CD14-positive monocyte (primary cell): ENCODE results near the gene TPCN1. TPM values are rescaled to one million over a fixed set of nuclear protein-coding genes. Genes with fewer than 3 reads are reported as not detected.

ENCODE experiments used
- DNase-seq, 3 donors: peaks; one replicate each; pipeline ENCODE4 v3.0.0-alpha.2; 2011 to 2022
- H2AFZ ChIP-seq: 2 replicates; pipeline ENCODE4 v1.6.0; 2012; ENCODE audit warnings: mild to moderate bottlenecking, low read depth, low read length, inconsistent platforms; ENCODE audit not compliant: insufficient read depth, poor library complexity, severe bottlenecking
- H3K27ac ChIP-seq, 2 donors: 1 replicate in 1 of 2; 2 replicates in 1 of 2; pipeline ENCODE4 v1.5.1; 2012 to 2013; ENCODE audit warnings: low read length in 2 of 2, control low read depth in 1 of 2, inconsistent platforms in 1 of 2, low read depth in 1 of 2, mild to moderate bottlenecking in 1 of 2
- H3K27me3 ChIP-seq, 2 donors: one replicate each; pipeline versions ENCODE4 v1.6.0 to v1.6.1; 2011 to 2013; ENCODE audit warnings: low read length in 2 of 2; ENCODE audit not compliant: control insufficient read depth in 2 of 2, insufficient read depth in 2 of 2
- H3K36me3 ChIP-seq, 2 donors: replicated peaks in 1 of 2; 1 replicate in 1 of 2; 2 replicates in 1 of 2; pipeline versions ENCODE4 v1.5.1 to v1.6.1; 2012 to 2013; ENCODE audit warnings: low read length in 2 of 2, control low read depth in 1 of 2, inconsistent platforms in 1 of 2, mild to moderate bottlenecking in 1 of 2; ENCODE audit not compliant: insufficient read depth in 2 of 2, control insufficient read depth in 1 of 2
- H3K4me1 ChIP-seq, 2 donors: 1 replicate in 1 of 2; 2 replicates in 1 of 2; pipeline versions ENCODE4 v1.5.1 to v1.6.1; 2012 to 2013; ENCODE audit warnings: low read length in 2 of 2, control low read depth in 1 of 2, inconsistent platforms in 1 of 2, mild to moderate bottlenecking in 1 of 2, moderate library complexity in 1 of 2; ENCODE audit not compliant: insufficient read depth in 2 of 2, control insufficient read depth in 1 of 2
- H3K4me2 ChIP-seq: replicated peaks from 2 replicates; pipeline ENCODE3; 2012; ENCODE audit warnings: low read length, moderate library complexity, mild to moderate bottlenecking; ENCODE audit not compliant: poor library complexity, severe bottlenecking; ENCODE audit errors: extremely low read depth
- H3K4me3 ChIP-seq, 3 experiments: fragments of 200-600 bp in 1 of 3; sonication (generic) in 1 of 3; replicated peaks in 1 of 3; 1 replicate in 2 of 3; 2 replicates in 1 of 3; pipeline ENCODE4 v1.5.1; 2011 to 2013; ENCODE audit warnings: low read length in 3 of 3, mild to moderate bottlenecking in 3 of 3, control low read depth in 2 of 3, low read depth in 2 of 3, inconsistent platforms in 1 of 3, moderate library complexity in 1 of 3
- H3K79me2 ChIP-seq: 2 replicates; pipeline ENCODE4 v1.6.0; 2012; ENCODE audit warnings: mild to moderate bottlenecking, control low read depth, inconsistent platforms, low read length, moderate library complexity; ENCODE audit not compliant: insufficient read depth
- H3K9ac ChIP-seq: 2 replicates; pipeline ENCODE4 v1.6.0; 2017; ENCODE audit warnings: low read length, mild to moderate bottlenecking; ENCODE audit not compliant: insufficient read depth, poor library complexity, severe bottlenecking
- H3K9me3 ChIP-seq, 2 donors: replicated peaks in 1 of 2; 1 replicate in 1 of 2; 2 replicates in 1 of 2; pipeline versions ENCODE4 v1.5.1 to v1.6.1; 2012 to 2013; ENCODE audit warnings: low read length in 2 of 2, control low read depth in 1 of 2; ENCODE audit not compliant: control insufficient read depth in 1 of 2, insufficient read depth in 1 of 2
- H4K20me1 ChIP-seq: 2 replicates; pipeline ENCODE4 v1.6.0; 2012; ENCODE audit warnings: mild to moderate bottlenecking, low read length, control low read depth, moderate library complexity; ENCODE audit not compliant: insufficient read depth
- H3K27ac Mint-ChIP-seq, 7 donors: one replicate each; pipeline ENCODE4 v1.8.0; 2020; ENCODE audit warnings: mild to moderate bottlenecking in 7 of 7, mixed read lengths in 7 of 7, moderate library complexity in 6 of 7, inconsistent platforms in 2 of 7
- H3K27me3 Mint-ChIP-seq, 3 donors: one replicate each; pipeline ENCODE4 v1.8.0; 2021 to 2022; ENCODE audit warnings: low read depth in 3 of 3, mild to moderate bottlenecking in 3 of 3, mixed read lengths in 3 of 3, moderate library complexity in 3 of 3, inconsistent platforms in 1 of 3
- H3K36me3 Mint-ChIP-seq, 2 donors: one replicate each; pipeline ENCODE4 v1.8.0; 2020; ENCODE audit warnings: mixed read lengths in 2 of 2, inconsistent platforms in 1 of 2, mild to moderate bottlenecking in 1 of 2
- H3K4me1 Mint-ChIP-seq: one replicate; pipeline ENCODE4 v1.8.0; 2020; ENCODE audit warnings: mild to moderate bottlenecking, mixed read lengths
- H3K4me3 Mint-ChIP-seq, 2 donors: one replicate each; pipeline ENCODE4 v1.8.0; 2020; ENCODE audit warnings: mild to moderate bottlenecking in 2 of 2, mixed read lengths in 2 of 2, moderate library complexity in 1 of 2
- H3K9me3 Mint-ChIP-seq, 7 donors: one replicate each; pipeline ENCODE4 v1.8.0; 2020 to 2022; ENCODE audit warnings: mixed read lengths in 7 of 7, mild to moderate bottlenecking in 6 of 7, moderate library complexity in 6 of 7, inconsistent platforms in 2 of 7
- CTCF ChIP-seq: fragments of 200-600 bp; IDR thresholded peaks from one replicate; pipeline ENCODE4 v1.8.0; 2022; ENCODE audit warnings: antibody characterized with exemption, mild to moderate bottlenecking
- WGBS: methylation state at CpG from one replicate; pipeline ENCODE4 v1.1.5; 2013; ENCODE audit warnings: missing lambda C conversion rate; ENCODE audit not compliant: insufficient coverage; 5-methylcytosine and 5-hydroxymethylcytosine counted together
- intact Hi-C, 2 donors: fragments of 100-400 bp; cut with micrococcal nuclease; formaldehyde crosslinking; loops; one replicate each; pipeline versions ENCODE4 v1.15.0 to v1.15.1; 2023
- polyA plus RNA-seq, 3 donors: library from polyadenylated mRNA; depleted of rRNA in 1 of 3; unstranded in 2 of 3; stranded (reverse) in 1 of 3; fragments of 300-500 nt in 2 of 3; fragments of >200 nt in 1 of 3; fragmentation: Illumina TruSeq in 2 of 3; gene quantifications; 1 replicate in 2 of 3; 2 replicates in 1 of 3; pipeline ENCODE4 v1.2.3, GENCODE V29; 2012 to 2021

TPCN1 gene
- polyA plus RNA-seq, 3 donors, result 20.4 to 110 (median 34.9) TPM

DNA sequence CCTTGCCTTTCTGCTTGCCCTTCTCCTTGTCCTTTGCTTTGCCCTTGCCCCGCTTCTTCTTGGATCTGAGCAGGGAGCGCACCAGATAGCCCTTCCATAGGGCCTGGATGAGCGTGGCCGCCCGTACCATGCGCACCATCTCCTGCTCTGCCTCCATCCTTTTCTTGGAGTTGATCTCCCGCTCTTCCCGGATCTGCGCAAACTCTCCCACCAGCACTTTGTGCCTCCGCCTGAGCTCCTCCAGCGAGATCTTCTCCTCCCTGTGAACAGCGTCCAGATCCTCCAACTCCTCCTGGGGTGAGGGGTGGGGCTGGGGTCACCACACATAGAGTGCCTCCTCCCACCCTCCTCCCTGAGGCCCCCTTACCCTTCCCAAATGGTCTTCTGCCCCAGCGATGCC, 25.7 kb upstream of the TPCN1 start:
- no peak overlapping the region for H3K27ac ChIP-seq
- H3K4me3 Mint-ChIP-seq, result no peak overlapping the region
- H3K27me3 Mint-ChIP-seq, result peaks cover 0 to 1% (median 0%) of the 10 kb centered on the region in 3 donors
- H3K27me3 ChIP-seq, result no peaks in the 10 kb centered on the region
- no peak overlapping the region for H3K4me3 ChIP-seq
- DNase-seq, result no peak
- no peak overlapping the region for H3K4me2 ChIP-seq
- peaks cover 29% of the 10 kb centered on the region for H3K4me1 Mint-ChIP-seq
- no peaks in the 10 kb centered on the region for H3K79me2 ChIP-seq
- intact Hi-C loops, result loop anchor here (5.0 to 10.0 kb wide), 3 partner anchors 42 to 79 kb away; no protein-coding TSS in a partner anchor
- peaks cover 19 to 32% of the 10 kb centered on the region in 2 donors for H3K36me3 Mint-ChIP-seq
- WGBS, result 98% methylated on average over 6 of the region's 13 CpGs
- H3K4me1 ChIP-seq, result peaks cover 22 to 23% of the 10 kb centered on the region in 2 donors
- peaks cover 17 to 25% of the 10 kb centered on the region in 2 donors for H3K36me3 ChIP-seq
- TF ChIP-seq CTCF, result no peak
- H3K9me3 Mint-ChIP-seq, result peaks cover 0 to under 1% (median 0%) of the 10 kb centered on the region in 7 donors
- H3K9ac ChIP-seq, result no peak overlapping the region
- H3K27ac Mint-ChIP-seq, result peak overlapping the region in 1 of 7 donors; percentile 52
- no peaks in the 10 kb centered on the region for H4K20me1 ChIP-seq
- no peak overlapping the region for H2AFZ ChIP-seq
- H3K9me3 ChIP-seq, result no peaks in the 10 kb centered on the region

- no peak overlapping the region for H3K27ac ChIP-seq
- peaks cover 0 to 1% (median 0%) of the 10 kb centered on the region in 3 donors for H3K27me3 Mint-ChIP-seq
- H3K27me3 ChIP-seq, result no peaks in the 10 kb centered on the region
- no peak for TF ChIP-seq CTCF
- H4K20me1 ChIP-seq, result no peaks in the 10 kb centered on the region
- no peak overlapping the region for H3K4me3 Mint-ChIP-seq
- no peak overlapping the region for H2AFZ ChIP-seq
- no peak overlapping the region for H3K4me2 ChIP-seq
- H3K4me1 ChIP-seq, result peaks cover 31 to 33% of the 10 kb centered on the region in 2 donors
- peaks cover 39% of the 10 kb centered on the region for H3K4me1 Mint-ChIP-seq
- peaks cover 8 to 15% of the 10 kb centered on the region in 2 donors for H3K36me3 ChIP-seq
- H3K9me3 ChIP-seq, result no peaks in the 10 kb centered on the region
- DNase-seq, result no peak
- peaks cover 0 to 4% (median 0%) of the 10 kb centered on the region in 7 donors for H3K9me3 Mint-ChIP-seq
- H3K4me3 ChIP-seq, result no peak overlapping the region
- intact Hi-C loops, result loop anchor here (5.0 to 10.0 kb wide), 3 partner anchors 41 to 78 kb away; no protein-coding TSS in a partner anchor
- no peaks in the 10 kb centered on the region for H3K79me2 ChIP-seq
- WGBS, result 83% methylated on average over 6 of the region's 7 CpGs
- H3K27ac Mint-ChIP-seq, result peak overlapping the region in 1 of 7 donors; percentile 30
- peaks cover 14 to 22% of the 10 kb centered on the region in 2 donors for H3K36me3 Mint-ChIP-seq
- no peak overlapping the region for H3K9ac ChIP-seq
These were observed 24.7 kb upstream of the TPCN1 start for GRCh38 chr12:113196582-113196981.
